ENCODE data around the gene PSMA6.
"Not testable (repeated sequence)": the region's sequence is repeated elsewhere in the genome, so short reads cannot be mapped to it uniquely, and the experiment has no call there.

The PSMA6 gene

DNA sequence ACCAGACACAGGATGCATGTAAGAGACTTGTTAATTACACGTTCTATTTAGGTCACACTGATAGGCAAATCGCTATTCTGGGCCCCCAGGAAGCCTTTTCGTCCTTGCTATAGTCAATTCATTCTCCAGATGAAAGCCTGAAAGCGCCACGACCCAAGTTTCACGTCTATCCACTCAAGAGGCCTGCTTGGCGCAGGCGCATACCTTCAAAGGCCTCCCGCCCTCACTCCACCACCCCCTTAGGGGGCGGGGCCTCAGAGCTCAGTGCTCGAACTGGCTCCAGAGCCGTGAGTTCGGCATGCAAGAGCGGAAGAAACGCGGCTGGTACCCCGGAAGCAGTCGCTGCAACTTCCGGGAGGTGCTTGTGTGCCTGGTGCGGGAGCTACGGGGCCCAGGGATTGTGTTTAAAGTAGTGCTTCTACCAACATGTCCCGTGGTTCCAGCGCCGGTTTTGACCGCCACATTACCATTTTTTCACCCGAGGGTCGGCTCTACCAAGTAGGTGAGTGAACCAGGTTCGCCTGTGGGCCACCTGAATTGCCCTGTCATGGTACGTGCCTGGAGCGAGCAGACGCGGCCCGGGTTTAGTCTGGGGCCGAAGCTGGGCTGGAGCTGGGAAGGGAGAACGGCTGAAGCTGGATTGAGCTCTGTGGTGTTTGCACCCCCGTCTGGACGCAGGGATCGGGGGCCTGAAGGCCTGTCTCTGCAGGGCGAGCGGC is at the start of gene PSMA6:
Gene PSMA6 (plus strand): TSS at position 332 of the 719 bp plus-strand sequence. CDS start 95 bp downstream, at position 427.
- DNase-seq (ENCODE audit: low read depth in 1 of 2, low spot score in 1 of 2) = peak; percentile 82 to 100
- in situ Hi-C loops (cut with HindIII; ENCODE audit: low pct_unique_long_range_greater_than_20kb, low sequenced_read_pairs) = no loop called here
- peak; percentile 24; the same call in 1 of the 2 replicates for TF ChIP-seq JUND (IDR thresholded peaks at IDR 0.05; ENCODE audit: low read depth)

DNA sequence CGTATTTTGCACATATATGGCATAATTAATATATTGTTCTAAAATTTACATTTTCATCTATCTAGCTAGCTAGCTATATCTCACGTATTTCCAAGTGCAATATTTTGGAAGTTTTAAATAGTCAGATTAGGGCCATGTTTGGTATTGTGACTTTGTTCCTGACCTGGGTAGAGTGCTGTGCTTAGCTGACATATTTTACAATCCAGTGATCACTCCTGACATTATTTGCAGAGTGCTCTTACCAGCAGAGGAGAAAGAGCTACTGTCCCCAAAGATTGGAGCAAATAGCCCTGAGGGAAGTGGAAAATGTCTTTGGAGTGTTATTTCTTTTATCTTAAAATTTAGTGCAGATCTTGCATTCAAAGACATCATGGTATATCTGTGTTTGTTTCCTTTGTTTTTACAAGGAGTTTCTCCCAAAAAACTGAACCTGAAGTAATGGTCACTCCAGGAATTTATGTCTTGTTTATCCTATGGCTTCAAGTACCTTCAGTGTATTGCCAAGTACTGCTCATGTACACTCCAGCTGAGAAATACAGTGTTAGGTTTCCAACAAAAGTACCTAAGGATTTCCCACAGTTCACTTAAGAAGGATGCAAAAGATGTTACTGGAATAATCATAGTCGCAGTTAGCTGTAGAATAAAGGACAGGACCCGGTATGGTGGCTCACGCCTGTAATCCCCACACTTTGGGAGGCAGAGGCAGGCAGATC is 49.4 kb upstream of the PSMA6 start:
- TF ChIP-seq JUND (IDR thresholded peaks at IDR 0.05; ENCODE audit: low read depth) = no peak
- DNase-seq (ENCODE audit: low read depth in 1 of 2, low spot score in 1 of 2) = no peak
- in situ Hi-C loops (cut with HindIII; ENCODE audit: low pct_unique_long_range_greater_than_20kb, low sequenced_read_pairs) = no loop called here

DNA sequence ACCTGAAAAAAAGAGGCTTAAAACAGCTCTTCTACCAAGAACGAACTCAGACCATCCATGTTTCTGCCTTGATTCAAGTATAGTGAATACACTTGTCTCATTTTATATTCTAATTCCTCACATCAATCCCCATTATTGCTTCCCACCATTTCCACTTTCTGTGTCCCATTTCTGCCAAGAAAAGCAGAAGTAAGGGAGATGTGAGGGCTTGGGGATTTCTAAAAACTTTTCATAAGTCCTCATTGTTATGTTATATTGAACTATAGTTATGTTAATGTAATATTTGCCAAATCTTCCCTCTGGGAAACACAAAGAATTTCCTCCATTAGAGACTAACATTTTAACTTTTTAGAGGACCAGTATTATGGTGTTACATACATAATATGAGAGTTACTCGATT is 48.2 kb upstream of the PSMA6 start:
- no peak for TF ChIP-seq JUND (IDR thresholded peaks at IDR 0.05; ENCODE audit: low read depth)
- in situ Hi-C loops (cut with HindIII; ENCODE audit: low pct_unique_long_range_greater_than_20kb, low sequenced_read_pairs) = no loop called here
- DNase-seq (ENCODE audit: low read depth in 1 of 2, low spot score in 1 of 2) = no peak

GRCh38 chr14:35244542-35244941 is 47.6 kb upstream of the PSMA6 start:
- DNase-seq (ENCODE audit: low read depth in 1 of 2, low spot score in 1 of 2) = no peak
- TF ChIP-seq JUND (IDR thresholded peaks at IDR 0.05; ENCODE audit: low read depth) = no peak
- in situ Hi-C loops (cut with HindIII; ENCODE audit: low pct_unique_long_range_greater_than_20kb, low sequenced_read_pairs) = no loop called here

DNA sequence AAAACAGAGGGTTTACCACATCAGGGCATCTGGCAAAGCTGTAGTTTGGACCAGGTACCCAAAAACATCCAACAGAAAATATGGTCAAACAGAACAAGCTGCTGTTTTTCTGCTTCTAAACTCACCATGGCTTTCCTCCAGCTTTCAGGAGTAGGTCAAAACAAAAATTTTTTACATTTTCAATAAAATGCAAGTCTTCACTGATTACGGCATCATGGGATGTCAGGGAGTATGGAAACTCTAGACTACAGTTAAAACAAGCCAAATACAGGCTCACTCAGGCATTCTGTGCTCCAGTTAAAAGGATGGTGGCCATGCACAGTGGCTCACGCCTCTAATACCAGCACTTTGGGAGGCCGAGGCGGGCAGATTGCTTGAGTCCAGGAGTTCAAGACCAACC is 47.1 kb upstream of the PSMA6 start:
- no peak for TF ChIP-seq JUND (IDR thresholded peaks at IDR 0.05; ENCODE audit: low read depth)
- in situ Hi-C loops (cut with HindIII; ENCODE audit: low pct_unique_long_range_greater_than_20kb, low sequenced_read_pairs) = no loop called here
- DNase-seq (ENCODE audit: low read depth in 1 of 2, low spot score in 1 of 2) = no peak

GRCh38 chr14:35247777-35248475 is 44.3 kb upstream of the PSMA6 start:
- TF ChIP-seq JUND (IDR thresholded peaks at IDR 0.05; ENCODE audit: low read depth) = no peak
- in situ Hi-C loops (cut with HindIII; ENCODE audit: low pct_unique_long_range_greater_than_20kb, low sequenced_read_pairs) = no loop called here
- no peak for DNase-seq (ENCODE audit: low read depth in 1 of 2, low spot score in 1 of 2)

- no peak for TF ChIP-seq JUND (IDR thresholded peaks at IDR 0.05; ENCODE audit: low read depth)
- DNase-seq (ENCODE audit: low read depth in 1 of 2, low spot score in 1 of 2) = no peak
- in situ Hi-C loops (cut with HindIII; ENCODE audit: low pct_unique_long_range_greater_than_20kb, low sequenced_read_pairs) = no loop called here
These were observed 43.8 kb upstream of the PSMA6 start for GRCh38 chr14:35248476-35248788.

- in situ Hi-C loops (cut with HindIII; ENCODE audit: low pct_unique_long_range_greater_than_20kb, low sequenced_read_pairs) = no loop called here
- TF ChIP-seq JUND (IDR thresholded peaks at IDR 0.05; ENCODE audit: low read depth) = no peak
- no peak for DNase-seq (ENCODE audit: low read depth in 1 of 2, low spot score in 1 of 2)
These were observed 41.9 kb upstream of the PSMA6 start for GRCh38 chr14:35250319-35250718.

DNA sequence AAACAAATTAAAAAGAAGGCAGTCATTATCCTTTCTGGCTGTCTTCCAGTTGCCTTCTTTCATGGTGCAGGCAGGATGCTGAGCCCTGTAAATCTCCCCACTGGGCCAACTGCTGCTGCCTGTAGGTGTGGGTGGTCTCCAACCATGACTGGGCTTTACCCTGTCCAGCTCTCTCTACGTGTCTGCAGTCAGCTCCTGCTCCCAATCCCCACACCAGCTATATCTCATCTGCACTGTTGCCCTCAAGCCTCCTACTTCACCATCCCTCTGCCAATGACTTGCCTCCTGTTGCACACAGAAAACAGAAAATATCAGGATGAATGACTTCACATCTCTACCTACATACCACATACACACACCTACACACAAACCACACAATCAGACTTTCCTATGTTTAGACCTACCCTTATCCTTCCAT is 39.7 kb upstream of the PSMA6 start:
- DNase-seq (ENCODE audit: low read depth in 1 of 2, low spot score in 1 of 2) = no peak
- TF ChIP-seq JUND (IDR thresholded peaks at IDR 0.05; ENCODE audit: low read depth) = no peak
- in situ Hi-C loops (cut with HindIII; ENCODE audit: low pct_unique_long_range_greater_than_20kb, low sequenced_read_pairs) = no loop called here

- in situ Hi-C loops (cut with HindIII; ENCODE audit: low pct_unique_long_range_greater_than_20kb, low sequenced_read_pairs); DNase-seq (ENCODE audit: low read depth in 1 of 2, low spot score in 1 of 2): not testable (repeated sequence)
These were observed 39.1 kb upstream of the PSMA6 start for GRCh38 chr14:35253056-35253455.

GRCh38 chr14:35254034-35254622 is 38.1 kb upstream of the PSMA6 start:
- in situ Hi-C loops (cut with HindIII; ENCODE audit: low pct_unique_long_range_greater_than_20kb, low sequenced_read_pairs) = not testable (repeated sequence)

DNA sequence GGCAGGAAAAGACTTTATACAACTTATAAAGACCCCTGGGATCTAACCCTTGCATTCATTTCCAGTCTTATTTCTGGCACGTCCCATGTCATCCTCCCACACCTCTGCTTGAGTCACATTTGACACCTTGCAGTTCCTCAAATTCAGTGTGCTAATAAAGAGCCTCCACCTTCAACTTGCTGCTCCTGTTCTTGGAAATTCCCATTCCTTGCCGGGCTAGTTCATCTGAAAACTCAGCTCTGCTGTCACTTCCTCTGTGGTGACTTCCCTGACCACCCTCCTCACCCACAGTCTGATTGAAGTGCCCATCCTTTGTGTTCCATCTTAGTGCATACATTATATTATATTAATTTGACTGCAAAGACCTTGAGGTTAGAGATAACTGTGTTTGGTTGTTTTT is 37.4 kb upstream of the PSMA6 start:
- DNase-seq (ENCODE audit: low read depth in 1 of 2, low spot score in 1 of 2) = no peak
- in situ Hi-C loops (cut with HindIII; ENCODE audit: low pct_unique_long_range_greater_than_20kb, low sequenced_read_pairs) = no loop called here
- TF ChIP-seq JUND (IDR thresholded peaks at IDR 0.05; ENCODE audit: low read depth) = no peak

More at GRCh38 chr14:35254034-35254622, 38.1 kb upstream of the PSMA6 start:
- DNase-seq (ENCODE audit: low read depth in 1 of 2, low spot score in 1 of 2) = not testable (repeated sequence)

- in situ Hi-C loops (cut with HindIII; ENCODE audit: low pct_unique_long_range_greater_than_20kb, low sequenced_read_pairs) = no loop called here
These were observed 36.5 kb upstream of the PSMA6 start for GRCh38 chr14:35255711-35256110.

More at GRCh38 chr14:35255711-35256110, 36.5 kb upstream of the PSMA6 start:
- no peak for DNase-seq (ENCODE audit: low read depth in 1 of 2, low spot score in 1 of 2)
- TF ChIP-seq JUND (IDR thresholded peaks at IDR 0.05; ENCODE audit: low read depth) = no peak
